A673 (cell line): ENCODE measurements around the gene XIRP2. TPM values are rescaled to one million over a fixed set of nuclear protein-coding genes. Genes with fewer than 3 reads are reported as not detected.

ENCODE experiments used
- BruUV-seq: library from RNA; stranded (reverse); fragments of 400-500 nt; replicated peaks from 2 replicates; lab custom pipeline; 2021; lab: Mats Ljungman, UMichigan
- CTCF ChIA-PET: fragments of 300-600 bp; sonication (Branson Sonifier 250); formaldehyde crosslinking; loops from one replicate; lab custom pipeline; 2022; ENCODE audit warnings: antibody characterized with exemption; lab: Charles Lee
- POLR2A ChIA-PET: fragments of 300-600 bp; sonication (Branson Sonifier 250); formaldehyde crosslinking; loops from one replicate; lab custom pipeline; 2022; ENCODE audit warnings: antibody characterized with exemption; ENCODE audit not compliant: low non-redundant PET; lab: Charles Lee
- DNase-seq: peaks from one replicate; pipeline ENCODE4 v3.0.0-alpha.2; 2015; ENCODE audit warnings: low spot score
- H3K27ac ChIP-seq: fragments of 200-600 bp; sonication (generic); 2 replicates; pipeline ENCODE4 v1.5.1; 2016; ENCODE audit warnings: mixed run types, low read depth, mild to moderate bottlenecking, mixed read lengths, antibody characterized with exemption, low read length; ENCODE audit not compliant: poor library complexity, severe bottlenecking
- H3K27me3 ChIP-seq: fragments of 200-600 bp; sonication (generic); replicated peaks from 2 replicates; pipeline ENCODE4 v1.6.1; 2017; ENCODE audit warnings: mixed run types, low read depth, mild to moderate bottlenecking, mixed read lengths, antibody characterized with exemption, low read length; ENCODE audit not compliant: insufficient read depth, poor library complexity
- H3K36me3 ChIP-seq: fragments of 200-600 bp; sonication (generic); 2 replicates; pipeline ENCODE4 v1.6.1; 2016; ENCODE audit warnings: mixed run types, mild to moderate bottlenecking, mixed read lengths, antibody characterized with exemption, low read length; ENCODE audit not compliant: insufficient read depth, poor library complexity, severe bottlenecking
- H3K4me1 ChIP-seq: fragments of 200-600 bp; sonication (generic); 2 replicates; pipeline ENCODE4 v1.6.1; 2017; ENCODE audit warnings: mixed run types, mild to moderate bottlenecking, mixed read lengths, antibody characterized with exemption, low read length; ENCODE audit not compliant: insufficient read depth, poor library complexity, severe bottlenecking
- H3K4me3 ChIP-seq: fragments of 200-600 bp; sonication (generic); 2 replicates; pipeline ENCODE4 v1.5.1; 2016; ENCODE audit warnings: low read depth, mixed run types, mild to moderate bottlenecking, mixed read lengths, low read length; ENCODE audit not compliant: poor library complexity, severe bottlenecking
- H3K9me3 ChIP-seq: fragments of 200-600 bp; sonication (generic); 2 replicates; pipeline ENCODE4 v1.6.1; 2016; ENCODE audit warnings: mixed run types, low read depth, mild to moderate bottlenecking, mixed read lengths, antibody characterized with exemption, low read length; ENCODE audit not compliant: poor library complexity, severe bottlenecking
- CTCF ChIP-seq: fragments of 300-800, 200-600 bp; sonication (generic); conservative IDR thresholded peaks from 2 replicates; pipeline ENCODE4 v1.5.1; 2017; ENCODE audit warnings: low read depth, mild to moderate bottlenecking, antibody characterized with exemption, low read length, moderate library complexity, mixed read lengths
- EZH2 ChIP-seq: fragments of 200-600 bp; sonication (generic); IDR thresholded peaks from 2 replicates; pipeline ENCODE4 v1.6.1; 2017; ENCODE audit warnings: borderline replicate concordance, low read depth, mild to moderate bottlenecking, mixed read lengths, antibody characterized with exemption, low read length; ENCODE audit not compliant: poor library complexity, severe bottlenecking
- intact Hi-C: fragments of 100-400 bp; cut with micrococcal nuclease; formaldehyde crosslinking; loops from one replicate; pipeline ENCODE4 v1.10.0; 2022; ENCODE audit not compliant: unreplicated experiment
- total RNA-seq: library from RNA; stranded (reverse); gene quantifications from 2 replicates; pipeline ENCODE4 v1.2.3, GENCODE V29; 2021

XIRP2 gene
- total RNA-seq, 1 experiment from 2014 or later: 0.04 TPM

GRCh38 chr2:167181134-167181533, 292.9 kb downstream of the XIRP2 start:
- CTCF ChIA-PET: no interaction called here
- H3K27me3 ChIP-seq: no peaks in the 10 kb centered on the region
- H3K4me3 ChIP-seq: no peak overlapping the region
- BruUV-seq: no TSS peak
- H3K36me3 ChIP-seq: no peaks in the 10 kb centered on the region
- no peaks in the 10 kb centered on the region for H3K4me1 ChIP-seq
- TF ChIP-seq EZH2 (no peak), CTCF (no peak)
- H3K27ac ChIP-seq: no peak overlapping the region
- no peak for DNase-seq
- H3K9me3 ChIP-seq: no peaks in the 10 kb centered on the region
- POLR2A ChIA-PET: no interaction called here
- intact Hi-C loops: no loop called here

- TF ChIP-seq EZH2: no peak
- TF ChIP-seq CTCF: no peak
- Histone ChIP-seq H3K27me3 (no peaks in the 10 kb centered on the region), H3K36me3 (no peaks in the 10 kb centered on the region), H3K4me1 (no peaks in the 10 kb centered on the region), H3K4me3 (no peak overlapping the region), H3K27ac (no peak overlapping the region), H3K9me3 (no peaks in the 10 kb centered on the region)
- intact Hi-C loops: no loop called here
- ChIA-PET POLR2A (no interaction called here), CTCF (no interaction called here)
- no peak for DNase-seq
- BruUV-seq: no TSS peak
These were observed 293.4 kb downstream of the XIRP2 start for GRCh38 chr2:167181688-167182087.

- Histone ChIP-seq H3K9me3 (no peaks in the 10 kb centered on the region), H3K27ac (no peak overlapping the region), H3K36me3 (no peaks in the 10 kb centered on the region), H3K27me3 (no peaks in the 10 kb centered on the region), H3K4me1 (no peaks in the 10 kb centered on the region), H3K4me3 (no peak overlapping the region)
- TF ChIP-seq CTCF: no peak
- TF ChIP-seq EZH2: no peak
- POLR2A ChIA-PET: no interaction called here
- no peak for DNase-seq
- no TSS peak for BruUV-seq
- intact Hi-C loops: no loop called here
- CTCF ChIA-PET: no interaction called here
These were observed 294.1 kb downstream of the XIRP2 start for GRCh38 chr2:167182403-167182802.
